Left hindlimb (tissue), 1 donor: ENCODE measurements around the gene FOXRED2.
"Not testable (repeated sequence)": the region's sequence is repeated elsewhere in the genome, so short reads cannot be mapped to it uniquely, and the experiment has no call there.

Experiments used
- DNase-seq: peaks from one replicate; pipeline ENCODE4 v3.0.0-alpha.2; 2018

FOXRED2 gene

GRCh38 chr22:36506637-36507517, at the start of gene FOXRED2:
Gene FOXRED2 (minus strand): TSS chr22:36507040. CDS start chr22:36506422, 618 bp downstream.
- peak; percentile 91 for DNase-seq

GRCh38 chr22:36554098-36554497, 47.3 kb upstream of the FOXRED2 start:
- DNase-seq: no peak

GRCh38 chr22:36552289-36552688, 45.4 kb upstream of the FOXRED2 start:
- no peak for DNase-seq

DNA sequence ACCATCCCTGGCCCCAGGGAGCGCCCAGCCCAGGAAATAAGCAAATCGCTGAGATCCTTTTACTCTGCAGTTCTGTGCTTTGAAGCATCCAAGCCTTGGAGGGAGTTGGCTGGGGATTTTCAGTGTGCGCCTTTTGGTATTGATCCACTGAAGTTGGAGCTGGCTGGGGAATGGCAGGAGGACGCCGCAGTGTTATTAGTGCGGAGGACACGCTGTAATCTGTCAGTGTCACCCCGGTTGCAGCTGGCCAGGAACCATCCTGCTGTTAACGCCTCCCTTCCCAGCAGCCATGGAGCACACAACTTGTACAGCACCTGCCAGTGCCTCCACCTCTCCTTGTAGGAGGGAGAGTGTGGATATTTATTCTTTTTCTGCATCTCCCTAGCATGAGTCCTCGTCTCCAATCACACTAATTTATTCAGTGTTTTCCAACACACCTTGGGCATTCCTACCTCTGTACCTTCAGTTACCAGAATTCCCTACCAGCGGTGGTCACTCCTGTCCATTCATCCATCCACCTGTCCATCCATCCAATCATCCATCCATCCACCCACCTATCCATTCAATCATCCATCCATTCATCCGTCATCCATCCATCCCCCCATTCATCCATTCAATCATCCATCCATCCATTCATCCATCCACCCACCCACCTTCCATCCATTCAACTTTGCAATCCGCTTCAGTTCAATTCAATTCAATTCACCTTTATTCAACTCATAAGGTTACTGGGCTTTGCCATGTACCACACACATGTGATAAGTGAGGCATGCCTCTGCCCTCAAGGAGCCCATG, 44.1 kb upstream of the FOXRED2 start:
- DNase-seq: no peak

- DNase-seq: no peak
Observed at GRCh38 chr22:36549033-36549432, 42.2 kb upstream of the FOXRED2 start.

DNA sequence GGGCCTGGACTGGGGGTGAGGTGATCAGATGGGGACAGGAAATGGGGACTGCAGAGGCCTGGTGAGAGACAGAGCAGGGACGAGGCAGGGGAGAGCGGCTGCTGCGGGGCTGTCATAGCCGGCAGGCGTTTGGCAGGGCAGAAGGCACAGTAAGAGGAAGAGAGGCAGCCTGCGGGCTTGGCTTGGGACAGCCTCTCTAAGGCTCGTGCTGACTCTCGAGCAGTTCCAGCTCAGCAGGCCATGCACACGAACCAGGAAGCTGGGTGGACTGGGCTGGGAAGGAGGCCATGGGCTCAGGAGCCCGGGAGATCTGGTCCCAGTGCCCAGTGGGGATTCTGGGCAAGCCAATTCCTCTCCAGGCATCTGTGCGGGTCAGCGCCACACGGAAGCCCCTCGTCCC, 41.8 kb upstream of the FOXRED2 start:
- no peak for DNase-seq

GRCh38 chr22:36546932-36547331, 40.1 kb upstream of the FOXRED2 start:
- DNase-seq: no peak

DNA sequence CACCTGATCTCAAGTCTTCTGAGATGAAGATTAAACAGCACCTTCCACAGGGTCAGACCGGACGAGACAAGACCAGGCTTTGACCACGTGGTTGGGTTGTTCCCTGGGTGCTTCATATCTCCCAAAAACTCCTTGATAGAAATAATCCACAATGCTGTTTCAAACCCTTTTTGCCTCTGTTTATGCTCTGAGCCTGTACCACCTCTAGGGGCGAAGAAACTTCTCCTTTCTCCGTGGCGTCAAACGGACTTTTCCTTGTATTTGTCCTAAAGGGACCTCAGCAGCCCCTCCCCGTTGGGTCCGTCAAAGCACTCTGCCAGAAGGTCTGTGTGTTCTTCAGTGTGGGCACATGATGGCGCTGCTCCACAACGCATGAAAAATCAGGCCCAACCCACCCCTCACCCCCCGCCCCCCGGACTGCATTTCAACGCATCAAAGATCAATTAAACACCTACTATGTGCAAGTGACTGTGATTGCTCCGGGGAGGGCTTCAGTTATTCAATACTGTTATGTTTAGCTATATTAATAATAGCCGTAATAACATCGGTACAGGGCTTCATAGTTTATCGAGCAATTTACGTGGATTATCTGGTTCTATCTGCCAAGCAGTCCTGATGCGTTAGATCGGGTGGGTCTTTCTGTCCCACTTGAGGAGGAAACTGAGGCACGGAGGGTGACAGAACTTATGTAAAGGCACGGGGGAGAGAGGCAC, 39.4 kb upstream of the FOXRED2 start:
- DNase-seq: peak; percentile 61

DNA sequence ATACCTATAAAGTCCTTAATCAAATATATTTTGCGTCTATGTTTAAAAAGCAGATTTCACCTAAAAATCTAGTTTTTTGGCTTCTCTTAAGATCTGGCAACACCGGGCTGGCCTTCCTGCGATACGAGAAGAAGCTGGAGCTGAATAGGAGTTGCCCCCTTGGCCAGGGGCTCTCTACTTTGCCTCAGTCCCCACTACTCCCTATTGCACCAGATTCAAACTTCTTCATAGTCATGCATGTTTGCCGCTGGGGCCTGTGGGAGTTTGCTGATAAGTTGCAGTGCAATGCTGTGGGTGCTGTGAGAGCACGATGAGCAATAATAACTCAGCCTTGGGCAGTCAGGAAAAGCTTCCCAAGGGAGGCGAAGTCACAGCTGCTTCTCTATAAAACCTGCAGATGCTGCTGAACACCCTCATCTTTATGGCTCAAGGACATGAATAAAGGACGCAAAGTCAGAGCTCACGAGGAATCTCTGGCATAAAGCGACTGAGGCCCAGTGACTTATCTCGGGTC, 37.3 kb upstream of the FOXRED2 start:
- DNase-seq: no peak

GRCh38 chr22:36541831-36542411, 35.1 kb upstream of the FOXRED2 start:
- DNase-seq: no peak

DNA sequence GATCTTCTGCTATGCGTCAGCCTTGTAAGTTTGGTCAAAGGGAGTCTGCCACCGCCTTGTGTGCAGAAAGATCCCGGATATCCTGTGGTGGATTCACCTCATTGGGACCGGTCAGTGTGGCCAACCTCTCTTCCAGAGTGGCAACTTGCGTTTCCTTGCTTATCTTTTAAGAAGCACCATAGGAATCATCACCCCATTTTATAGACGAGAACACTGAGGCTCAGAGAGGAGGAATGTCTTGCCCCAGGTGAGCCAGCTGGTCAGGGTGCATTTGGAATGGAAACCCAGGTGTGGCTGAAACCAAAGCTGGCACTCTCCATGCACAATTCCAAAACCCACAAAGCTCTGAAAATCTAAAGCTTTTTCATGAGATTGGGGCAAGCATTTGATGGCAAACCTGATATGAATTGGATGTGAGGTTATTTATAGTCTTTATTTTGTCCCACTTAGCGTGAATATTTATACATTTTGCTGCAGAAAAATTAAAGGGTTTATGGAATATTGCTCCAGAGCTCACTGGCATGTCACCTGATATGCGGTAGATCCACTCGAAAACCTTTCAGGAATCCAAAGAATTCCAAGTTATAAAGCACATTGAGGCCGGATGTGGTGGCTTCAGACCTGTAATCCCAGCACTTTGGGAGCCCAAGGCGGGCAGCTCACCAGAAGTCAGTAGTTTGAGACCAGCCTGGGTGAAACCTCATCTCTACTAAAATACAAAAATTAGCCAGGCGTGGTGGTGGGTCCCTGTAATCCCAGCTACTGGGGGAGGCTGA, 34.2 kb upstream of the FOXRED2 start:
- DNase-seq: no peak

GRCh38 chr22:36538529-36538928, 31.7 kb upstream of the FOXRED2 start:
- DNase-seq: no peak

DNA sequence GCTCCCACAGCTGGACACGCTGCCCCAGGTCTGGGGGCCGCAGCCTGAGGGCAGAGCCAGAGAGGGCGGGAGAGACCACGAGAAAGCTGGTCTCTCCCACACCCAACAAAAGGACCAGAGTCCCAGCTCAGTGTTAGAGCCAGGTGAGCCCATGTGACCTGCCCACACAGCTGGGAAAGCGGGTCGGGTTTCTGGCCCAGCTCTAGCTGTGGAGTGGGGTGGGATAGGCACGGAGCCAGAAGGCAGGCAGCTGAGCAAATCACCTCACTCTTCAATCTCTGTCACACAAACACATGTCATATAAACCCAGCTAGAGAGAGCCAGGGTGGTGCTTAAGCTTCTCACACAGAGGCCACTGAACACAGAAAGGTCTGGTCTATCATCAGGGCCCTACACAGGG, 29.9 kb upstream of the FOXRED2 start:
- DNase-seq: no peak

- DNase-seq: not testable (repeated sequence)
Observed at GRCh38 chr22:36533320-36533719, 26.5 kb upstream of the FOXRED2 start.

DNA sequence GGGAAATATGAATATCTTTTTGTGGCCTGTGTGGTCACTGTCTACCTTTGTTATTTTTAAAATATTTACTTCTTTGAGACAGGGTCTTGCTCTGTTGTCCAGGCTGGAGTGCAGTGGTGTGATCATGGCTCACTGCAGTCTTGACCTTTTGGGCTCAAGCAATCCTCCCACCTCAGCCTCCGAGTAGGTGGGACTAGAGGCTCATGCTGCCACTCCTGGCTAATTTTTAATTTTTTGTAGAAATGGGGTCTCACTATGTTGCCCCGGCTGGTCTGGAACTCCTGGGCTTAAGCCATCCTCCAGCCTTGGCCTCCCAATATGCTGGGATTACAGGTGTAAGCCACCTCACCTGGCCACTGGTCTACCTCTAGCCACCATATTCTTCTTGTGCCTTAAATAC, 25.6 kb upstream of the FOXRED2 start:
- DNase-seq: no peak

DNA sequence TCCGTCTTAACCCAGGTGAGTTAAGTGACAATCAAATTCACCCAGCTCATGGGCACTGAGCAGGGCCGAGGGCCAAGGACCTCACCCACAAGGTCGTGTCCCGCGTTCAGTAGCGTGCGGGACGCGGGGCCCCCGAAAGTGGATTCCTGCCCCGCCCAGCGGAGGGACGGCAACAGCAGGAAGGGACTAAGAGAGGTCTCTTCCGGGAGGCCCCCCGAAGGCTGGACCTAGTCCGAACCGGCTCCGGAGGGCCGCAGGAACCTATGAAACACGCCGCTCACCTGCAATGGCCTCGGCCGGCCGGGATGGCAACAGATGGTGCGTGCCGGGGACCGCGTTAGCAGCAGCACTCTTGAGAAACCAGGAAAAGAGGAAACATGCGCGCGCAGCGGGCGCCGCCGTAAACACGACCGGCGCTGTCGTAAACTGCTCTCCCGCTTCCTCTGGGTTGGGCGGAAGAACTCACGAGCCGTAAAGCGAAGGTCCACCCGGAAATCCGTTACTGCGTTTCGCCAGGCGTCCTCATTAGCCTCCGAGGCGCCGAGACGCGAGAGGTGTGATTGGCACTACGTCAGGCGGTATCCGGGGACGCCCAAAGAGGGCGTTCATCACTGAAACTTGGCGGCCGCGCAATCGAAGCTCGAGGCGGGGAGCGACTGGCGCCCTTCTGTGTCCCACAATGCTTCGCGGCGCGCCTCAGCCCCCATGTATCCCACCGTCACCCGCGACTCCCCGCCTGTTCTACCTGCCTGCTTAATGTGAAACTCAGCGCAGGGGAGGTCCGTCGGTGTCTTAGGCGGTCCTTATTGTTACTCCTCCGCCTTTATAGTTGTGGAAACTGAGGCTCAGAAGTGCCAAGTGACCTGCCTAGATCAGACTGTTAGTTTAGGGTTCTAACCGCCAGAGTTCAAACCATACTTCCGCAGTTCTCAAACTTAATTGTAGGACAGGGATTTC, 22.2 kb upstream of the FOXRED2 start, which contains the start of gene EIF3D:
Gene EIF3D (minus strand): TSS at position 372 of the 957 bp plus-strand sequence. CDS start 3,045 bp downstream, outside the sequence.
- peak; percentile 98 for DNase-seq

DNA sequence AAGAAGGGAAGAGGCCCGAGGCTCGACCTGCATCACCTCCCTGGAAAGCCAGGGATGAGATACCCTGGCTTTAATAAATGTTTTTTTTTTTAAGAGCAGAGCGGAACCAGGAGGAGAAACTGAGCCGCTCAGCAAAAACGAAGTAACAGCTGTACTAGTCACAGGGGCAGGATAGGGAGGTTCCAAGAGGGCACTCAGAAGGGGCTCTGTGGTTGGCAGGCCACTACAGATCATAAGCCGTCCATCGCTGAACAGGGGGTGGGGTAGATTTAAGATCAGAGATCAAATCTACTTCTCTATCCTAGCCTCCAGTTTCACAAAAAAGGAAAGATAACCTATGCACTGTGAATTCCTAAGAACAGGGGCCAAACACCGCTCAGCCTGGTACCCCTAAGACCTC, 21.5 kb upstream of the FOXRED2 start:
- DNase-seq: no peak

DNA sequence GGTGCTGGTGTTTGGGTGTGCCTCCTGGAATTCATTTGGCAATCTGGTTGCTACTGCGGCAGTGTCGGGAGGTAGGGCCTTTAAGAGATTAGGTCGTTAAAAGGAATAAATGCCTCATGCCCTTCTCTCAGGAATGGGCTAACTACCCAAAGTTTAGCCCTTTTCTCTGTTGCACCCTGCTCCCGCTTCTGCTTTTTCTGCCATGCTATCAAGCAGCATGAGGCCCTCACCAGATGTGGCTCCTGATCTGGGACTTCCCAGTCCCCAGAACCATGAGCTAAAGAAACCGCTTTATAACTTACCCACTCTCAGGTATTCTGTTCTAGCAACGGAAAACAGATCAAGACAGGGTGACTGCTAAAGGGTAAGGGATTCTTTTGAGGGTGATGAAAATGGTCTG, 15.8 kb upstream of the FOXRED2 start:
- DNase-seq: no peak

DNA sequence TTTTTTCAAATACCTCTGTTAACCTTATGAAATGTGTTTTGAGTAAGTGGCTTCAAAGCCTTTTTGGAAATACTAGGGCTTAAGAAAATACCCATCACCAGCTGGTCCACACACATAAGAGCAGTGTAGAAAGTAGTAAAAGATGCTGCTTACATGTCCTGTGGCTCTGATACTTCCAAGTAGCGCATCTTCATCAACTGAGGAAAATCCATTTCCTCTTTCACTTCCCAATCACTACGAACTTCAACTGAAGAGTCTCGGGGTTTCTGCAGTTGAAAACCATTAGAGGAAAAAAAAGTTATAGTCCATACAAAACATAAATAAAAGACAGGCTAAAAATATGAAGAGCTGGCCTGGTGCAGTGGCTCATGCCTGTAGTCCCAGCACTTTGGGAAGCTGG, 13.6 kb upstream of the FOXRED2 start:
- no peak for DNase-seq

- DNase-seq: not testable (repeated sequence)
Observed at GRCh38 chr22:36519906-36520305, 13.1 kb upstream of the FOXRED2 start.
